ENCODE results near the gene CDH24.

CDH24 gene

GRCh38 chr14:23052671-23053070 lies 4.6 kb downstream of the CDH24 start:
- Histone ChIP-seq H3K27ac (ENCODE audit: insufficient read depth, low read length, poor library complexity, severe bottlenecking) (no peak overlapping the region), H3K4me3 (ENCODE audit: insufficient read depth, low read depth, low read length, poor library complexity, severe bottlenecking) (no peak overlapping the region), H3K4me1 (ENCODE audit: control insufficient read depth, insufficient read depth, low read length, poor library complexity, severe bottlenecking) (peaks cover 11% of the 10 kb centered on the region), H3K9me3 (ENCODE audit: control insufficient read depth, low read length) (no peaks in the 10 kb centered on the region), H3K36me3 (ENCODE audit: control insufficient read depth, insufficient read depth, low read length) (no peaks in the 10 kb centered on the region), H3K27me3 (replicated peaks; ENCODE audit: control insufficient read depth, insufficient read depth, low read length, poor library complexity, severe bottlenecking) (no peaks in the 10 kb centered on the region)
- no peak for DNase-seq

- peaks cover 11% of the 10 kb centered on the region for H3K4me1 ChIP-seq (ENCODE audit: control insufficient read depth, insufficient read depth, low read length, poor library complexity, severe bottlenecking)
- DNase-seq, result no peak
- no peak overlapping the region for H3K4me3 ChIP-seq (ENCODE audit: insufficient read depth, low read depth, low read length, poor library complexity, severe bottlenecking)
- no peak overlapping the region for H3K27ac ChIP-seq (ENCODE audit: insufficient read depth, low read length, poor library complexity, severe bottlenecking)
- no peaks in the 10 kb centered on the region for H3K27me3 ChIP-seq (replicated peaks; ENCODE audit: control insufficient read depth, insufficient read depth, low read length, poor library complexity, severe bottlenecking)
- no peaks in the 10 kb centered on the region for H3K36me3 ChIP-seq (ENCODE audit: control insufficient read depth, insufficient read depth, low read length)
- H3K9me3 ChIP-seq (ENCODE audit: control insufficient read depth, low read length), result no peaks in the 10 kb centered on the region
Observed at GRCh38 chr14:23052182-23052623, 5.1 kb downstream of the CDH24 start.

GRCh38 chr14:23051141-23052057 lies 5.9 kb downstream of the CDH24 start:
- no peaks in the 10 kb centered on the region for H3K27me3 ChIP-seq (replicated peaks; ENCODE audit: control insufficient read depth, insufficient read depth, low read length, poor library complexity, severe bottlenecking)
- no peak for DNase-seq
- H3K4me3 ChIP-seq (ENCODE audit: insufficient read depth, low read depth, low read length, poor library complexity, severe bottlenecking), result no peak overlapping the region

GRCh38 chr14:23049011-23049410 lies 8.3 kb downstream of the CDH24 start:
- DNase-seq, result no peak
- H3K9me3 ChIP-seq (ENCODE audit: control insufficient read depth, low read length), result no peaks in the 10 kb centered on the region
- H3K4me1 ChIP-seq (ENCODE audit: control insufficient read depth, insufficient read depth, low read length, poor library complexity, severe bottlenecking), result no peaks in the 10 kb centered on the region
- H3K27ac ChIP-seq (ENCODE audit: insufficient read depth, low read length, poor library complexity, severe bottlenecking), result no peak overlapping the region
- H3K36me3 ChIP-seq (ENCODE audit: control insufficient read depth, insufficient read depth, low read length), result no peaks in the 10 kb centered on the region
- H3K4me3 ChIP-seq (ENCODE audit: insufficient read depth, low read depth, low read length, poor library complexity, severe bottlenecking), result no peak overlapping the region
- no peaks in the 10 kb centered on the region for H3K27me3 ChIP-seq (replicated peaks; ENCODE audit: control insufficient read depth, insufficient read depth, low read length, poor library complexity, severe bottlenecking)

More at GRCh38 chr14:23051141-23052057, 5.9 kb downstream of the CDH24 start:
- H3K9me3 ChIP-seq (ENCODE audit: control insufficient read depth, low read length), result no peaks in the 10 kb centered on the region
- no peak overlapping the region for H3K27ac ChIP-seq (ENCODE audit: insufficient read depth, low read length, poor library complexity, severe bottlenecking)
- peaks cover 3% of the 10 kb centered on the region for H3K4me1 ChIP-seq (ENCODE audit: control insufficient read depth, insufficient read depth, low read length, poor library complexity, severe bottlenecking)
- no peaks in the 10 kb centered on the region for H3K36me3 ChIP-seq (ENCODE audit: control insufficient read depth, insufficient read depth, low read length)

- Histone ChIP-seq H3K27ac (ENCODE audit: insufficient read depth, low read length, poor library complexity, severe bottlenecking) (no peak overlapping the region), H3K9me3 (ENCODE audit: control insufficient read depth, low read length) (no peaks in the 10 kb centered on the region), H3K36me3 (ENCODE audit: control insufficient read depth, insufficient read depth, low read length) (no peaks in the 10 kb centered on the region), H3K4me3 (ENCODE audit: insufficient read depth, low read depth, low read length, poor library complexity, severe bottlenecking) (no peak overlapping the region), H3K4me1 (ENCODE audit: control insufficient read depth, insufficient read depth, low read length, poor library complexity, severe bottlenecking) (no peaks in the 10 kb centered on the region), H3K27me3 (replicated peaks; ENCODE audit: control insufficient read depth, insufficient read depth, low read length, poor library complexity, severe bottlenecking) (no peaks in the 10 kb centered on the region)
- DNase-seq, result no peak
Observed at GRCh38 chr14:23047751-23048693, 9.3 kb downstream of the CDH24 start.

- no peak overlapping the region for H3K4me3 ChIP-seq (ENCODE audit: insufficient read depth, low read depth, low read length, poor library complexity, severe bottlenecking)
- H3K9me3 ChIP-seq (ENCODE audit: control insufficient read depth, low read length), result no peaks in the 10 kb centered on the region
- no peaks in the 10 kb centered on the region for H3K36me3 ChIP-seq (ENCODE audit: control insufficient read depth, insufficient read depth, low read length)
- no peaks in the 10 kb centered on the region for H3K4me1 ChIP-seq (ENCODE audit: control insufficient read depth, insufficient read depth, low read length, poor library complexity, severe bottlenecking)
- H3K27me3 ChIP-seq (replicated peaks; ENCODE audit: control insufficient read depth, insufficient read depth, low read length, poor library complexity, severe bottlenecking), result no peaks in the 10 kb centered on the region
- DNase-seq, result no peak
- no peak overlapping the region for H3K27ac ChIP-seq (ENCODE audit: insufficient read depth, low read length, poor library complexity, severe bottlenecking)
Observed at GRCh38 chr14:23047034-23047634, 10.2 kb downstream of the CDH24 start.

- Histone ChIP-seq H3K27me3 (replicated peaks; ENCODE audit: control insufficient read depth, insufficient read depth, low read length, poor library complexity, severe bottlenecking) (no peaks in the 10 kb centered on the region), H3K4me1 (ENCODE audit: control insufficient read depth, insufficient read depth, low read length, poor library complexity, severe bottlenecking) (no peaks in the 10 kb centered on the region)
Observed at GRCh38 chr14:23045419-23046357, 11.6 kb downstream of the CDH24 start.

GRCh38 chr14:23044840-23045239 lies 12.5 kb downstream of the CDH24 start:
- DNase-seq, result no peak
- Histone ChIP-seq H3K4me1 (ENCODE audit: control insufficient read depth, insufficient read depth, low read length, poor library complexity, severe bottlenecking) (no peaks in the 10 kb centered on the region), H3K4me3 (ENCODE audit: insufficient read depth, low read depth, low read length, poor library complexity, severe bottlenecking) (no peak overlapping the region), H3K9me3 (ENCODE audit: control insufficient read depth, low read length) (no peaks in the 10 kb centered on the region), H3K27ac (ENCODE audit: insufficient read depth, low read length, poor library complexity, severe bottlenecking) (no peak overlapping the region), H3K36me3 (ENCODE audit: control insufficient read depth, insufficient read depth, low read length) (no peaks in the 10 kb centered on the region), H3K27me3 (replicated peaks; ENCODE audit: control insufficient read depth, insufficient read depth, low read length, poor library complexity, severe bottlenecking) (no peaks in the 10 kb centered on the region)

More at GRCh38 chr14:23045419-23046357, 11.6 kb downstream of the CDH24 start:
- H3K9me3 ChIP-seq (ENCODE audit: control insufficient read depth, low read length), result no peaks in the 10 kb centered on the region
- H3K27ac ChIP-seq (ENCODE audit: insufficient read depth, low read length, poor library complexity, severe bottlenecking), result no peak overlapping the region
- no peak for DNase-seq
- H3K36me3 ChIP-seq (ENCODE audit: control insufficient read depth, insufficient read depth, low read length), result no peaks in the 10 kb centered on the region
- H3K4me3 ChIP-seq (ENCODE audit: insufficient read depth, low read depth, low read length, poor library complexity, severe bottlenecking), result no peak overlapping the region

GRCh38 chr14:23043754-23044153 lies 13.6 kb downstream of the CDH24 start:
- H3K4me3 ChIP-seq (ENCODE audit: insufficient read depth, low read depth, low read length, poor library complexity, severe bottlenecking), result no peak overlapping the region

More at GRCh38 chr14:23043754-23044153, 13.6 kb downstream of the CDH24 start:
- no peak overlapping the region for H3K27ac ChIP-seq (ENCODE audit: insufficient read depth, low read length, poor library complexity, severe bottlenecking)
- DNase-seq, result no peak
- no peaks in the 10 kb centered on the region for H3K4me1 ChIP-seq (ENCODE audit: control insufficient read depth, insufficient read depth, low read length, poor library complexity, severe bottlenecking)
- H3K27me3 ChIP-seq (replicated peaks; ENCODE audit: control insufficient read depth, insufficient read depth, low read length, poor library complexity, severe bottlenecking), result no peaks in the 10 kb centered on the region
- H3K36me3 ChIP-seq (ENCODE audit: control insufficient read depth, insufficient read depth, low read length), result no peaks in the 10 kb centered on the region
- H3K9me3 ChIP-seq (ENCODE audit: control insufficient read depth, low read length), result no peaks in the 10 kb centered on the region

All from effector memory CD4-positive, alpha-beta T cell (primary cell).